Cardiac muscle cell (in vitro differentiated cells and primary cell): ENCODE results near the gene MEGF11. TPM values are rescaled to one million over a fixed set of nuclear protein-coding genes. Genes with fewer than 3 reads are reported as not detected.
"Not testable (repeated sequence)": the region's sequence is repeated elsewhere in the genome, so short reads cannot be mapped to it uniquely, and the experiment has no call there.

Source experiments
- DNase-seq, 2 donors: peaks; one replicate each; pipeline versions ENCODE4 v3.0.0 to v3.0.0-alpha.2; 2010 to 2017; ENCODE audit warnings: low read depth in 1 of 2, low spot score in 1 of 2
- H3K27ac ChIP-seq: fragments of 200-600 bp; sonication (generic); 2 replicates; pipeline ENCODE4 v1.5.1; 2016
- H3K27me3 ChIP-seq: fragments of 200-600 bp; sonication (generic); 2 replicates; pipeline ENCODE4 v1.6.0; 2016; ENCODE audit warnings: control low read depth
- H3K36me3 ChIP-seq: fragments of 200-600 bp; sonication (generic); 2 replicates; pipeline ENCODE4 v1.5.1; 2016; ENCODE audit warnings: control low read depth
- H3K4me1 ChIP-seq: fragments of 200-600 bp; sonication (generic); 2 replicates; pipeline ENCODE4 v1.8.1; 2017; ENCODE audit warnings: low read depth, mild to moderate bottlenecking, mixed run types
- H3K4me3 ChIP-seq: fragments of 200-600 bp; sonication (generic); 2 replicates; pipeline ENCODE4 v1.5.1; 2016; ENCODE audit warnings: mild to moderate bottlenecking
- H3K9me3 ChIP-seq: fragments of 200-600 bp; sonication (generic); 2 replicates; pipeline ENCODE4 v1.5.1; 2017; ENCODE audit warnings: low read depth, mild to moderate bottlenecking, control low read depth
- CTCF ChIP-seq: IDR thresholded peaks from 2 replicates; pipeline ENCODE4 v1.5.1; 2012; ENCODE audit warnings: low read depth, mild to moderate bottlenecking, low read length
- polyA plus RNA-seq: library from polyadenylated mRNA; unstranded; fragments of >200 nt; fragmentation: Nextera tagmentation; extraction: Ambion mirVana; gene quantifications from 2 replicates; pipeline ENCODE4 v1.2.1, GENCODE V29; 2016
- total RNA-seq: library from RNA; depleted of rRNA; stranded (reverse); fragments of >200 nt; gene quantifications from 2 replicates; pipeline ENCODE4 v1.2.3, GENCODE V29; 2016

MEGF11 gene
- total and polyA plus RNA-seq, 2 experiments from 2014 or later, result 0.30 TPM; not detected in 1

GRCh38 chr15:66275352-66275751 lies 21.8 kb upstream of the MEGF11 start:
- DNase-seq, result no peak
- no peaks in the 10 kb centered on the region for H3K36me3 ChIP-seq
- H3K27ac ChIP-seq, result no peak overlapping the region
- H3K9me3 ChIP-seq, result no peaks in the 10 kb centered on the region
- no peaks in the 10 kb centered on the region for H3K27me3 ChIP-seq
- H3K4me1 ChIP-seq, result no peaks in the 10 kb centered on the region
- no peak overlapping the region for H3K4me3 ChIP-seq
- TF ChIP-seq CTCF, result no peak

- no peak for TF ChIP-seq CTCF
- H3K27me3 ChIP-seq, result no peaks in the 10 kb centered on the region
- no peaks in the 10 kb centered on the region for H3K9me3 ChIP-seq
- no peaks in the 10 kb centered on the region for H3K36me3 ChIP-seq
- H3K4me3 ChIP-seq, result no peak overlapping the region
- no peak for DNase-seq
- peaks cover 8% of the 10 kb centered on the region for H3K4me1 ChIP-seq
- no peak overlapping the region for H3K27ac ChIP-seq
These were observed 17.4 kb upstream of the MEGF11 start for GRCh38 chr15:66270932-66271331.

GRCh38 chr15:66269326-66270090 lies 16.0 kb upstream of the MEGF11 start:
- Histone ChIP-seq H3K27me3 (no peaks in the 10 kb centered on the region), H3K4me1 (peaks cover 8% of the 10 kb centered on the region), H3K27ac (no peak overlapping the region), H3K4me3 (no peak overlapping the region), H3K36me3 (no peaks in the 10 kb centered on the region), H3K9me3 (no peaks in the 10 kb centered on the region)
- no peak for TF ChIP-seq CTCF
- DNase-seq, result peak; percentile 42 to 56

GRCh38 chr15:66264859-66265513 lies 11.4 kb upstream of the MEGF11 start:
- no peak for TF ChIP-seq CTCF
- H3K9me3 ChIP-seq, result no peaks in the 10 kb centered on the region
- H3K4me1 ChIP-seq, result peaks cover 8% of the 10 kb centered on the region
- no peaks in the 10 kb centered on the region for H3K36me3 ChIP-seq
- H3K27ac ChIP-seq, result no peak overlapping the region
- H3K27me3 ChIP-seq, result peaks cover 2% of the 10 kb centered on the region
- no peak for DNase-seq
- no peak overlapping the region for H3K4me3 ChIP-seq

DNA sequence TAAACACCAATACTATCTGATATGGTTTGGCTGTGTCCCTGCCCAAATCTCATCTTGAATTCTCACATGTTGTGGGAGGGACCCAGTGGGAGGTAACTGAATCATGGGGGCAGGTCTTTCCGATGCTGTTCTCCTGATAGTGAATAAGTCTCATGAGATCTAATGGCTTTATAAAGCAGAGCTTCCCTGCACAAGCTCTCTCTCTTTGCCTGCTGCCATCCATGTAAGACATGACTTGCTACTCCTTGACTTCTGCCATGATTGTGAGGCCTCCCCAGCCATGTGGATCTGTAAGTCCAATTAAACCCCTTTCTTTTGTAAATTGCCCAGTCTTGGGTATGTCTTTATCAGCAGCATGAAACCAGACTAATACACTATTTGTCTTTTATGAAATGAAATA lies 9.3 kb upstream of the MEGF11 start:
- H3K27ac ChIP-seq, H3K4me1 ChIP-seq, DNase-seq, H3K9me3 ChIP-seq, H3K36me3 ChIP-seq, H3K4me3 ChIP-seq: not testable (repeated sequence)
- H3K27me3 ChIP-seq, result peaks cover 16% of the 10 kb centered on the region

DNA sequence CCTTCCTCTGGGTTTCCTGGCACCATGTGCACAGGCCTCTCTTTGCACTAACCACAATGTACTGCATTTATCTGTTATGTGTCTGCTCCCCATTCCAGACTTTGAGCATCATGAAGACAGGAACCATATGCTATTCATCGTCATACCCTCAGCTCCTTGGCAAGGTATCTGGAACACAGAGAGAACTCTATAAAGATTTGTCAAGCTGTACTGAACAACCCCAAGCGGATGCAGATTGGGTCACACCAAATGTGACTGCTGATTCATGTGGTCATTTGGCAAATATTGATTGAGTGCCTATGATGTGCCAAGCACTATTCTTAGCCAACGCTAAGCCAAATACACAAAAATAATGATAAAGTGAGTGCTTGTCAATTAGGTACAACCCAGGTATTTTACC lies 7.5 kb upstream of the MEGF11 start:
- DNase-seq, result peak in 1 of 2 donors; percentile 57
- Histone ChIP-seq H3K27ac (no peak overlapping the region), H3K27me3 (peaks cover 34% of the 10 kb centered on the region), H3K4me3 (no peak overlapping the region), H3K36me3 (no peaks in the 10 kb centered on the region), H3K4me1 (no peaks in the 10 kb centered on the region), H3K9me3 (no peaks in the 10 kb centered on the region)
- no peak for TF ChIP-seq CTCF
